ENCODE data around the gene DLEC1.

The DLEC1 gene

DNA sequence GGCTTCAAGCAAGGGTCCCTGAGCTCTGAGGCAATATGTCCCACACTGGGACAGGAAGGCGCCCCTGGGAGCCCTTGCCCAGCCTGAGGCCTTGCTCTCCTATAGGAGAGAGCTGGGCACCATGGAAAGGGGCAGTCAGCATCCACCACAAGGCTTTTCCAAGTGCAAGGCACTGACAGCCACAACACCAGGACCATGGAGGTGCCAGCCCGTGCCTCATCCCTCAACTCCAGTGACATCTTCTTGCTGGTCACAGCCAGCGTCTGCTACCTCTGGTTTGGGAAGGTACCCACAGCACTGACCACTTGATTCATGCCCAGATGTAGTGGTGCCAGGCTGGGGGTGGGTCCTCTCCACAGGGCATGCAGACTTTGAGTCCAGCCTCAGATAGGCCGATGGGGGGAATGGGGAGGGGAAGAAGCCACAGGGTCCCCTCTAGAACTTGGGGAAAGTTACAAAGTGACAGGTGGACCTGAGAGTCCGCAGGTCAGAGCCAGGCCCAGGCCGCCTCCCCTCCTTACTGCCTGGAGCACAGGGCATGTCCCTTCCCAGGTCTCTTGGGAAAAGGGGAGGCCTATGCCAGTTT lies 36.6 kb upstream of the DLEC1 start:
- no peaks in the 10 kb centered on the region for H3K9me3 ChIP-seq (ENCODE audit: control insufficient read depth, insufficient read depth, low read depth, low read length)
- H3K36me3 ChIP-seq (ENCODE audit: control insufficient read depth, insufficient read depth, low read length) = peaks cover 2% of the 10 kb centered on the region; the same call in 1 of the 2 replicates
- H3K9ac ChIP-seq (ENCODE audit: low read length) = no peak overlapping the region
- H3K27ac ChIP-seq (ENCODE audit: low read depth, low read length) = no peak overlapping the region
- 0 out of 2 replicates have a peak, but pooled peaks cover 11% of the 10 kb centered on the region for H3K27me3 ChIP-seq (ENCODE audit: control insufficient read depth, insufficient read depth, low read length)
- H3K4me1 ChIP-seq (ENCODE audit: control insufficient read depth, insufficient read depth, low read length) = peaks cover 13% of the 10 kb centered on the region
- H3K4me3 ChIP-seq (ENCODE audit: low read depth, low read length) = no peak overlapping the region

DNA sequence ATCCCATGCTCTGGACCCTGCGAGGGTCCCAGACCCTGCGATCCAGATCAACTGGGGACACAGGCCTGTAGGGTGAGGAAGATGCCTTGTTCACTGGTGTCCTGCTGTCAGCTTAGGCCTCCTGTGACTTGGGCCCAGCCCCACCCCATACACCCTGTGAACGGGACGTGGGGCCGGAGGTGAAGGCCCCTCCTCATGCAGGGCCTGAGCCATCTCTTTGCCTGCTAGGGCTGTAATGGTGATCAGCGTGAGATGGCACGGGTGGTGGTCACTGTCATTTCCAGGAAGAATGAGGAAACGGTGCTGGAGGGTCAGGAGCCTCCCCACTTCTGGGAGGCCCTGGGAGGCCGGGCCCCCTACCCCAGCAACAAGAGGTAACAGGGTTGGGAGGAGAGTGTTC lies 36.1 kb upstream of the DLEC1 start:
- peaks cover 7% of the 10 kb centered on the region for H3K36me3 ChIP-seq (ENCODE audit: control insufficient read depth, insufficient read depth, low read length)
- H3K9ac ChIP-seq (ENCODE audit: low read length) = no peak overlapping the region
- H3K9me3 ChIP-seq (ENCODE audit: control insufficient read depth, insufficient read depth, low read depth, low read length) = no peaks in the 10 kb centered on the region
- no peak overlapping the region for H3K27ac ChIP-seq (ENCODE audit: low read depth, low read length)
- peaks cover 12% of the 10 kb centered on the region for H3K4me1 ChIP-seq (ENCODE audit: control insufficient read depth, insufficient read depth, low read length)
- 0 out of 2 replicates have a peak, but pooled peaks cover 8% of the 10 kb centered on the region for H3K27me3 ChIP-seq (ENCODE audit: control insufficient read depth, insufficient read depth, low read length)
- no peak overlapping the region for H3K4me3 ChIP-seq (ENCODE audit: low read depth, low read length)

DNA sequence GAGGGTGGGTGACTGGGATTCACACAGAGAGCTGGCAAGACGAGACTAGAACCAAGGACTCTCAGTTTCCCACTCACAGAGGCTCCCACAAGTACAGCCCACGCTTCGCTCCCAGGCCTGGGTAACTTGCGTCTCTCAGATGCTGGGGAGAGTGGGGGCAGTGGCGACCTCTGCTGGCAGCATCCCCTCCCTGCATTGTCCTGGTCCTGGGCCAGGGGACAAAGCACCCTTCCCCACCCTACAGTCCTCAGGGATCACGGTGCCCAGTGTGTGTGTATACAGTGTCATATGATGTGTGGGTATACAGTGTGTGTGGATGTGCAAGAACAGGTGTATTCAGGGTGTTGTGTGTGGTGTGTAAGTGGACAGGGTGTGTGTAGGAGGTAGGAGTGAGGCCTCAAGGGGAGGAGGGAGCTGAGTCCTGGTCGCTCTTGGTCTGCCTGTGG lies 35.6 kb upstream of the DLEC1 start:
- Histone ChIP-seq H3K9me3 (ENCODE audit: control insufficient read depth, insufficient read depth, low read depth, low read length) (no peaks in the 10 kb centered on the region), H3K36me3 (ENCODE audit: control insufficient read depth, insufficient read depth, low read length) (peaks cover 11% of the 10 kb centered on the region), H3K27me3 (ENCODE audit: control insufficient read depth, insufficient read depth, low read length) (0 out of 2 replicates have a peak, but pooled peaks cover 3% of the 10 kb centered on the region), H3K4me1 (ENCODE audit: control insufficient read depth, insufficient read depth, low read length) (peaks cover 8% of the 10 kb centered on the region; the same call in 1 of the 2 replicates), H3K9ac (ENCODE audit: low read length) (no peak overlapping the region), H3K27ac (ENCODE audit: low read depth, low read length) (no peak overlapping the region), H3K4me3 (ENCODE audit: low read depth, low read length) (no peak overlapping the region)

DNA sequence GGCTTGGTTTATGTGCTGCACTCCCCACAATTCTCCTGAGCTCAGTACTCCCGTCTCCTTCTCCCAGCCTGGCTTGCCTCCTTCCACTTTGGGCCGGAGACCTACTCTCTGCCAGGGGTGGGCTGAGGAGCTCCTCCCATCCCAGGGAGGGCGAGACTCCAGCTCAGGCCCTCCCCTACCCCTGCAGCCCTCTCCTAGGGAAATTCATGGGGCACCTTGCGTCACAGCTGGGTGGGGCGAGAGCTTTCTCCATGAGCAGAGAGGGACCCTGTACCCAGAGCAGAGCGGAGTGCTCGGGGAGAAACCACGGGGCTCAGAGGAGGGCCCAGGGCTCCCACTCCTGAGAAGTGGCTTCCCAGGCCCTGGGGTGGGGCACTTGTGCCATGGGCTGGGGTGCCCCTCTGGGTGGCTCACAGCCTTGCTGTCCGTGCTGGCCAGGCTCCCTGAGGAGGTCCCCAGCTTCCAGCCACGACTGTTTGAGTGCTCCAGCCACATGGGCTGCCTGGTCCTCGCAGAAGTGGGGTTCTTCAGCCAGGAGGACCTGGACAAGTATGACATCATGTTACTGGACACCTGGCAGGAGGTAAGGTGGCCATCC lies 35.1 kb upstream of the DLEC1 start:
- Histone ChIP-seq H3K9me3 (ENCODE audit: control insufficient read depth, insufficient read depth, low read depth, low read length) (no peaks in the 10 kb centered on the region), H3K36me3 (ENCODE audit: control insufficient read depth, insufficient read depth, low read length) (peaks cover 13% of the 10 kb centered on the region), H3K27ac (ENCODE audit: low read depth, low read length) (no peak overlapping the region), H3K9ac (ENCODE audit: low read length) (no peak overlapping the region), H3K4me1 (ENCODE audit: control insufficient read depth, insufficient read depth, low read length) (peaks cover 4% of the 10 kb centered on the region; the same call in 1 of the 2 replicates), H3K4me3 (ENCODE audit: low read depth, low read length) (no peak overlapping the region), H3K27me3 (ENCODE audit: control insufficient read depth, insufficient read depth, low read length) (no peaks in the 10 kb centered on the region)

DNA sequence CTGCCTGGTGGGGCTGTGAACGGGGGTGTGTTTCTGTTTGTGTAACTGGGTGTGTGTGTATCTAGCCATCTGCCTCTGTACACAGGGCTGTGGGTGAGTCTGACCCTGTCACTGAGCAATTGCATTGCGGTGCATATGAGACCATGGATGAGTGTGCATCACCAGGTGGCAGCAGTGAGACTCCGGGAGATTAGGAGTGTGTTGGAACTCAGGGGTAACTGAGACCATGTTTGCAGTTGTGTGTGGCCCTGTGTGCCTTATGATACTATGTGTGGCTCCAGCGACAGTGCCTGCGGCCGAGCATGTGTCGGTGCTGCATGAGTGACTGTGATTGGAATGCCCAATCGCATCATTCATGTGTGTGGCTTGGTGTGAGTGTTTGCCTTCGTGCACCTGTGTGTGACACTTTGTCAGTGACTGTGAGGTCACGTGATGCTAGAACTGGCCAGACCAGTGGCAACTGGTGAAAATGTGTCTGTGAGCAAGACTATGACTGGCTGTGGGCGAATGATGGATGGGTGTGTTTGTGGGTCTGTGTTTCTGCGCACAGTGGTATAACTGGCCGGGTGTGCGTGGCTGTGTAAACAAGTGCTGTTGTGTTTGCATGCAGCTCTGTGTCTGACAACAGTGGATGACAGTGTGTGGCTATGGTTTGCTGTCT lies 34.5 kb upstream of the DLEC1 start:
- Histone ChIP-seq H3K4me1 (ENCODE audit: control insufficient read depth, insufficient read depth, low read length) (no peaks in the 10 kb centered on the region), H3K27me3 (ENCODE audit: control insufficient read depth, insufficient read depth, low read length) (no peaks in the 10 kb centered on the region), H3K36me3 (ENCODE audit: control insufficient read depth, insufficient read depth, low read length) (peaks cover 14% of the 10 kb centered on the region), H3K9ac (ENCODE audit: low read length) (no peak overlapping the region), H3K4me3 (ENCODE audit: low read depth, low read length) (no peak overlapping the region), H3K27ac (ENCODE audit: low read depth, low read length) (no peak overlapping the region), H3K9me3 (ENCODE audit: control insufficient read depth, insufficient read depth, low read depth, low read length) (no peaks in the 10 kb centered on the region)

DNA sequence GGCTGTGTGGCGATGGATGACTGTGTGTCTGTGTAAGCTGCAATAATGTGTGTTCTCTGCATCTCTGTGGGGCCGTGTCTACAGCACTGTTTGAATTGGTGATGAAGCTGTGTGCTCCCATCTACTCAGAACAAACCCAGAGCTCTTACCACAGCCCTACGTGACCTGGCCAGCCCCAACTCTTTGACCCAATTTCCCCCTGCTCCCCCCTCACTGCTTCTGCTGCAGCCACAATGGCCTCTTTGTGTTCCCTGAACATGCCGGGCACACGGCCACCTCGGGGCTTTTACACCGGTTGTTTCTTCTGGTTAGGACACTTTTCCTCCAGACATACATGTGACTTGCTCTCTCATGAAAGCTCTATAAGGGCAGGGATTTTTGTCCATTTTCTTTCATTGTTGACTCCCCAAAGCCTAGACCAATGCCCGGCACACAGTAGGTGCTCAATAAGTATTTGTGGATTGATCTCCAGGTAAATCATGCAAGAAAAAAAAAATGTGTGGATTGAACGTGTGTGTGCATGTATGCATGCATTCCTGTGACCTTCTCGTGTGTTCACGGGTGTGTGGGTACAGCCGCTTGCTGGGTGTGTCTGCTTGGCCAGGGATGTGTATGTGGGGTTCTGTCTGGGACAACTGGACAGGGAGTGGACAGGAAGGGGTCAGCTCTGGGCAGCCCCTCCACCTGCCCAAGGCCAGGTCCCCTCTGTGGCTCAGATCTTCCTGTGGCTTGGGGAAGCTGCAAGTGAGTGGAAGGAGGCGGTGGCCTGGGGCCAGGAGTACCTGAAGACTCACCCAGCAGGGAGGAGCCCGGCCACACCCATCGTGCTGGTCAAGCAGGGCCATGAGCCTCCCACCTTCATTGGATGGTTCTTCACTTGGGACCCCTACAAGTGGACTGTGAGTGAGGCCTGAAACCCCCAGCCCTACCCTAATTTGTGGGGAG lies 33.7 kb upstream of the DLEC1 start:
- Histone ChIP-seq H3K4me1 (ENCODE audit: control insufficient read depth, insufficient read depth, low read length) (no peaks in the 10 kb centered on the region), H3K4me3 (ENCODE audit: low read depth, low read length) (no peak overlapping the region), H3K9me3 (ENCODE audit: control insufficient read depth, insufficient read depth, low read depth, low read length) (no peaks in the 10 kb centered on the region), H3K27me3 (ENCODE audit: control insufficient read depth, insufficient read depth, low read length) (no peaks in the 10 kb centered on the region), H3K36me3 (ENCODE audit: control insufficient read depth, insufficient read depth, low read length) (peaks cover 18% of the 10 kb centered on the region), H3K9ac (ENCODE audit: low read length) (no peak overlapping the region), H3K27ac (ENCODE audit: low read depth, low read length) (no peak overlapping the region)

DNA sequence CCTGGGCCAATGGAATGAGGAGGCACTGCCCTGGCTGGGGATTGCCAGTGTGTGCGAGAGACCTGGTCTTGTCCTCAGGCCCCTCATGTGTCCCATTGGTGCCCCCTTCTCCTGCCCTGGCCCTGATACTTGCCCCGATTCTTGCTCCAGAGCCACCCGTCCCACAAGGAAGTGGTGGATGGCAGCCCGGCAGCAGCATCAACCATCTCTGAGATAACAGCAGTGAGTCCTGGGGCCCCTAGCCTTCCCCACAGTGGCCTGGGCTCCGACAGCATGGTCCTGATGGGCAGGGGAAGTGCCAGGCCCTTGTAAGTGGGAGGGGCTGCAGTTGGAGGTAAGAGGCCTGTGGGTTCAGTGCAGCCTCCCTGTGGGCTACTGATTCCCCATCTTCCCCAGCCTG lies 33.0 kb upstream of the DLEC1 start:
- Histone ChIP-seq H3K9me3 (ENCODE audit: control insufficient read depth, insufficient read depth, low read depth, low read length) (no peaks in the 10 kb centered on the region), H3K27me3 (ENCODE audit: control insufficient read depth, insufficient read depth, low read length) (no peaks in the 10 kb centered on the region), H3K36me3 (ENCODE audit: control insufficient read depth, insufficient read depth, low read length) (peaks cover 21% of the 10 kb centered on the region), H3K4me3 (ENCODE audit: low read depth, low read length) (no peak overlapping the region), H3K9ac (ENCODE audit: low read length) (no peak overlapping the region), H3K27ac (ENCODE audit: low read depth, low read length) (no peak overlapping the region), H3K4me1 (ENCODE audit: control insufficient read depth, insufficient read depth, low read length) (no peaks in the 10 kb centered on the region)

DNA sequence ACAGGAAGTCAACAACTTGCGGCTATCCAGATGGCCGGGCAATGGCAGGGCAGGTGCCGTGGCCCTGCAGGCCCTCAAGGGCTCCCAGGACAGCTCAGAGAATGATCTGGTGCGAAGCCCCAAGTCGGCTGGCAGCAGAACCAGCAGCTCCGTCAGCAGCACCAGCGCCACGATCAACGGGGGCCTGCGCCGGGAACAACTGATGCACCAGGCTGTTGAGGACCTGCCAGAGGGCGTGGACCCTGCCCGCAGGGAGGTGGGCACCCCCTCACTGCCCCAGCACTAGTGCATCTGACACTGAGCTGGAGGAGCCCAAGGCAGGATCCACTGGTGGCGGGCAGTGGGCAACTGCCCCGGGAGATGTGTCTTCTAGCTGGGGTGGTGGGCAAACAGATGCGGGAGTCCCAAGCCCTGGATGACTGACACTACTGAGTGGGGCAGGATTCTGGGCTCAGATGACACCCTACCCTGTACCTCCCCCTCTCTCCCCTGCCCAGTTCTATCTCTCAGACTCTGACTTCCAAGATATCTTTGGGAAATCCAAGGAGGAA lies 32.5 kb upstream of the DLEC1 start:
- Histone ChIP-seq H3K9ac (ENCODE audit: low read length) (no peak overlapping the region), H3K4me1 (ENCODE audit: control insufficient read depth, insufficient read depth, low read length) (no peaks in the 10 kb centered on the region), H3K9me3 (ENCODE audit: control insufficient read depth, insufficient read depth, low read depth, low read length) (no peaks in the 10 kb centered on the region), H3K27ac (ENCODE audit: low read depth, low read length) (no peak overlapping the region), H3K36me3 (ENCODE audit: control insufficient read depth, insufficient read depth, low read length) (peaks cover 26% of the 10 kb centered on the region), H3K4me3 (ENCODE audit: low read depth, low read length) (no peak overlapping the region), H3K27me3 (ENCODE audit: control insufficient read depth, insufficient read depth, low read length) (no peaks in the 10 kb centered on the region)

DNA sequence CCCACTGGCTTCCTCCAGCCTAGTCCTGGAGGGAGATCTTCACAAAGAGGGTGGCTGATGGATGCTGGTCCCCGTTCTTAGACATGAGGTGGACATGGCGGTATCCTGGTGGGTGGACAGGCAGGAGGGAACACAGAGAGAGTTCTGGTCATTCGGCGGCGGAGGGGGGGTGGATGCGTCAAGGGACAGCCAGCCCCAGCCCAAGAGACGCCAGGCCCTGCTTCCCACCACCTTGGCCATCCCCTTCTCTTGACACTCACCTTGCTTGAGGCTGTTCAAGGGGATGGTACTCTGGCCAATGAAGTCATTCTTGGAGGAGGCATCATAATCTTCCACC lies 31.3 kb upstream of the DLEC1 start:
- Histone ChIP-seq H3K4me3 (ENCODE audit: low read depth, low read length) (no peak overlapping the region), H3K9ac (ENCODE audit: low read length) (no peak overlapping the region), H3K4me1 (ENCODE audit: control insufficient read depth, insufficient read depth, low read length) (no peaks in the 10 kb centered on the region), H3K36me3 (ENCODE audit: control insufficient read depth, insufficient read depth, low read length) (peaks cover 27% of the 10 kb centered on the region), H3K27me3 (ENCODE audit: control insufficient read depth, insufficient read depth, low read length) (no peaks in the 10 kb centered on the region), H3K27ac (ENCODE audit: low read depth, low read length) (no peak overlapping the region), H3K9me3 (ENCODE audit: control insufficient read depth, insufficient read depth, low read depth, low read length) (no peaks in the 10 kb centered on the region)

DNA sequence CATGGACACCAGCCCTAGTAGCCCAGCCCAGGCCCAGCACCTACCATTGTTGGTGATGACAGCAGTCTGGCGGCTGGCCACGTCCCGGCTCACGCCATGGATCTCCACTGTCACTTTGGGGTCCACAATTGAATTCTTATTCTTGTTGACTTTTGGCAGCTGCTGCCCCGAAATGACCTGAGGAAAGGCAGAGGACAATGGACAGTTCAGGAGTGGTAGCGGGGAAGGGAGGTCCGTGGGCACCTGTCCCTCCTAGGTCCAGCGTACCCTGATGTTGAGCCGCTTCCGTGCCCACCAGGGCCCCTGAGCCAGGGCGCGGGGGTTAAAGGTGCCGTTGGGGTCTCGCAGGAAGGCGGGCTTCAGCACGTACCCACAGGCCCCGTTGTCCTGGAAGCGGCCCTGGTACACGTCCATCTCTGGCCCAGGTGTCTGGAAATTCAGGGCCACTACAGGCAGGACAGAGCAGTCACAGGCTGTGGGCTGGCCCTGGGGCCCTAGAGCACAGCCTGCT lies 30.8 kb upstream of the DLEC1 start:
- Histone ChIP-seq H3K9me3 (ENCODE audit: control insufficient read depth, insufficient read depth, low read depth, low read length) (no peaks in the 10 kb centered on the region), H3K36me3 (ENCODE audit: control insufficient read depth, insufficient read depth, low read length) (peaks cover 27% of the 10 kb centered on the region), H3K9ac (ENCODE audit: low read length) (no peak overlapping the region), H3K27me3 (ENCODE audit: control insufficient read depth, insufficient read depth, low read length) (no peaks in the 10 kb centered on the region), H3K4me1 (ENCODE audit: control insufficient read depth, insufficient read depth, low read length) (no peaks in the 10 kb centered on the region), H3K27ac (ENCODE audit: low read depth, low read length) (no peak overlapping the region), H3K4me3 (ENCODE audit: low read depth, low read length) (no peak overlapping the region)
